ENCODE results near the gene C1QL2.
A peak's percentile ranks its signal among the peaks of the same experiment; 100 is the strongest.

Gene C1QL2

DNA sequence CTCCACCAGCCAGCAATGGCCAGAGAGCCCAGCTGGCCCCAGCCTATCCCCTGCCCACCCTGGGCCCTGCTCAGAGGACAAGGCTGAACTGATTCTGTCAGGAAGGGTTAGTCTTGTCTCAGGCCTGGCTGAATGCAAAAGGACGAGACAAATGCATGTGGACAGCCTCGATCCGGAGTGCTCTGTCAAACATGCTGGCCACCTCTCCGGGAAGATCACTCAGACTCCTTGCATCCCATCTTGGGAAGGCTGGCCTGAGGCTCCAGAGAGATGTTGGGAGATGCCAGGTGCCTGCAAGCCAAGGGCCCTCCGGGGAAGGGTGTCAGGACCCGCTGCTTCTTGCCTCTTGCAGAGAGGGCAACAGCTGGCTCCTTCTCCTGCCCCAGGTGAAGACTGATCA, 20.2 kb upstream of the C1QL2 start:
- DNase-seq, result no peak

DNA sequence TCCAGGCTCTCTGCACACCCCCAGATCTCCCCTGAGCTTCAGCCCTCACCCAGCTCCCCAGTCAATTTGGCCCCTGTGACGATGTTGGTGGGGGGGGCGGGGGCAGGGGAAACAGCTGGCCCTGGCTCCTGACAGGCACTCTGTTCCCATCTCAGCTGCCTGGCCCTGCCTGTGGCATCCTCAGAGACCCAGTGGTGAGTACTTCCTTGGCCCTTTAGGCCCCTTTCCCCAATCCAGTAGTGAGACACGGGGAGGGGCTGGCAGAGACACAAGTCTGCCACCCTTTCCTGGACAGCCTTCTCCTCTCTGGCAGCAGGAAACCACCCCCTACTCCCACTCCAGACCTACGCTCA, 19.3 kb upstream of the C1QL2 start:
- DNase-seq, result no peak

DNA sequence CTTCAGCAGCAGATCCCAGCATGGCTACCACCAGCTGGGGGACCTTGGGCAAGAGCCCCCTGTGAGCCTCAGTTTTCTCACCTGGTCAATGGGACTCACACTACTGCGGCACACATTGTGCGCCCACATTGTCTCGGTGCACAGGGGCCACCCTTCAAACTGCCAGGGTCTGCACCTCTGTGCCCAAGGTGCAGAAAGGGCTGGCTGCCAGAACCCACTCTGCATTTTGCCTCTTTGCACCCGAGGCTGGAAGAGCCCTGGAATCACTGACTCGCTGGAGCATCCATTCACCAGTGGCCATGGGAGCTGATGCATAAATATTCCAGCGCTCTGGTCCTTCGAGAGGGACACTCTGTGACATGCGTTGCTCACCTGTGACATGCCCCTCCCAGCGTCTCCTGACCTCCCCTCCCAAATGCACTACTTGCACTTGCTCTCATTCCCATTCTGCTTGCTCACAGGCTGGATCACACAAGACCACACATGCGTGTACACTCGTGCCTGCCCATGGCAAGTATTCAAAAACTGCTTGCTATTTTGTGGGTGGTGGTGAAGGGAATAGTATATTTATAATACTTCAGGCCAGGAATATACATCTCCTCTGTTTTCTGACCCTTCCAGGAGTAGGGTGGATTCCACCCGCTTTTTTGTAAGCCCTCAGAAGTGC, 18.8 kb upstream of the C1QL2 start:
- DNase-seq, result no peak

DNA sequence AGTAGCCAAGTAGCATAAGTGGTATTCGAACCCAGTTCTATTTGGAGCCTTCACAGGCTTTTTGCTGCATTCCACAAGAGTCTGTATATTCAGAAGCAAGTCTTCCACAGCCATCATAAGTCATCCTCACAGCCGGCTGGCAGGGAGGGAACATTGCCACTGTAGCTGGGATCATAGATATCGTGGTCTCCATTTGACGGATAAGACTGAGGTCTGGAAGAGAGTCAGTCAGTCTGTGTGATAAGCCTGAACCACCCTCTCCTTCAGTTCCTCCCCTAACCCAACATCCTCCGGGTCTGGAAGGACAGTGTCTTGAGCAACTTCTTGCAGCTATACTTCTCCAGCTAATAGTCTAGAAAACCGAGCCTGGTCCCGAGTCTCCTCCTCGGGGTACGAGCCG, 17.0 kb upstream of the C1QL2 start:
- no peak for DNase-seq

DNA sequence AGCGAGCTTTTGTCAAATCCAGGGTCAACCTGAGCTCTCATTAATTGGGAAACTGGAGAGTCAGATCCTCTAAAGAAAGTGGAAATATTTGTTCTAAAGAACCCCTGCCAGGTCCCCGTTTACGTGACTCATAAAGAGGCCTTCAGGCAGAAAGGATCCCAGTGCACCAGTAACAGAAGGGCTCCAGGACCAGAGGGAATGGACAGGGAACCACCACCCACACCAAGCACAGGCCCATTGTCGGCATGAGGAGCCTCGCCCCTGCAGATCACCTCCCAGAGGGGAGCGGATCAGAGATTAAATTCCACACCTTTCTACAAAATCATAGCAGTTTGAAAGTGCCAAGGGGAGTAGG, 16.4 kb upstream of the C1QL2 start:
- DNase-seq, result no peak

DNA sequence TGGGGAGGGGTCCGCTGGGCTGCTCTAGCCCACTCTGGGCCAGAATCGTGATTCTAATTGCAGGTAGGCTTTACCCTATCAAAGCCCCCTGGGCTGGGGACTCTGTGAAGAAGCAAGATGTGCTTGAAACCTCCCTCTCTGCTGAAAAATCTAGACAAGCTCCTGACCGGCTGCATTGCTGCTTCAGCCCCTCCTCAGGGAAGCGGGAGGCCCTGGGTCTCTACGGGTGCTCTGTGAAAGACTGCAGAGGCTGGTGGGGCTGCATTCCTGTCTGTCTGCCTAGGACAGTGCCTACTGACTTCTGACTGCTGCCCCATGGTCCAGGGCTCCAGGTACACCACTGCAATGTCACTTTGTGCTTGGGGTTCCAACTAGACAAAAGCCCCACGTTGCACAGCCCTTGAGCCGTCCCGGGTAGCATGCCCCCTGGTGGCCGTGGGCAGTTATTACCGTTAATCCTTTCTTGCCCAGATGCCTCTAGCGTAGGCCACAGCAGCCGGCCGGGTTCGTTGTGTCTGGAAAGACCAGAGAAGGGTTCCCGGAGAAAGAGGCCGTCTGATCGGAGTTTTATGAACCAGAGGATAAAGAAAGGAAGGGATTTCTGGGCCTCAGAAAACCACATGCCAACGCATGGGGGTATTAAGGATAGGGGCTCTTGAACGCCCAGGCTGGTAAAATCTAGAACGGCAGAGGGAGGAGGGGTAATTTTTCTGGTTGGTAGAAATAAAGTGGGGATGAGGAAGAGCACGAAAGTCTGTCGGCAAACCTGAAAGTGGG, 15.9 kb upstream of the C1QL2 start:
- DNase-seq, result peak; percentile 55 to 68

DNA sequence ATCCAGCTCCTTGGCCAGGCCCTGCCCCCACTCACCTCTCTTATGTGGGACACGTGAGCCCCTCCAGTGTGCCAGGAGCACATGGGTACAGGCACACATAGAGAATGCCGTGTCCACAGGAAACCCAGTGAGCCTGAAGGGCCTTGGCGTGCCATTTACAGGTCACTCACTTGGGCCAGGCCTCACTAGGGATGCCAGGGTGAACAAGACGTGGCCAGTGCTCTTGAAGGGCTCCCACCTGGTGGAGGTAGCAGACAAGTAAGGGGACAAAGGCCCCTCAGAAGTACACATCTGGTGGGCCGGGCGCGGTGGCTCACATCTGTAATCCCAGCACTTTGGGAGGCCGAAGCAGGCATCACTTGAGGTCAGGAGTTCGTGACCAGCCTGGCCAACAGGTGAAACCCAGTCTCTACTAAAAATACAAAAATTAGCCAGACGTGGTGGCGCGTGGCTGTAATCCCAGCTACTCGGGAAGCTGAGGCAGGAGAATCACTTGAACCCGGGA, 15.1 kb upstream of the C1QL2 start:
- DNase-seq, result no peak

DNA sequence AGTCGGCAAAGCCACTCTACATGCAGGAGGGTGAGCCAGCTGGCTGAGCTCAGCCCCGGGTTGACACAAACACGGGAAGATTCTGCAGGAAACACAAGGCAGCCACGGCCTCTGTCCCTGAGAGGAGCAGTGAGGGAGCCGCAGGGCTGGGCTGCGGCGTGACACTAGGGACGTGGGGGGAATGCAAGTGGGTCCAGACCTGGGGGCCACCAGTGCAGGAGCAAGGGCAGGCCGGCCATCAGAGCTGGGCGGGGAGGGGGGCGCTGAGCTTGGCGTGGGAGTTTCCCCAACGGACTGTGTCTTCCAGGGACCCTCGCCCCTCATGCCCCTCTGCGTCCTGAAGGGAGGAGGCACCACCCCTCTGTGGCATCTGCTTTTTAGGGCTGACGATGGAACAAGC, 12.0 kb upstream of the C1QL2 start:
- DNase-seq, result no peak

DNA sequence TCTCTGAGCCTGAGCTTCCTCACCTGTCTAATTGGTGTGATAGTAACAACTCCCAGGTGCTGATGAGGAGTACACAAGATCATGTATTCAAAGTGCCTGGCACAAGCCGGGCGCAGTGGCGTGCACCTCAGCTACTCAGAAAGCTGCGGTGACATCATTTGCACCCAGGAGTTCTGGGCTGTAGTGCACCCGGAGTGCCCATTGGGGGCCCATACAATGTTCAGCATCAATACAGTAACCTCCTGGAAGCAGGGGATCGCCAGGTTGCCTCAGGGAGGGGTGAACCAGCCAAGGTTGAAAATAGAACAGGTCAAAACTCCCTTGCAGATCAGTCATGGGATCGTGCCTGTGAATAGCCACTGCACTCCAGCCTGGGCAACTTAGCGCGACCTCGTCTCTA, 11.2 kb upstream of the C1QL2 start:
- no peak for DNase-seq

DNA sequence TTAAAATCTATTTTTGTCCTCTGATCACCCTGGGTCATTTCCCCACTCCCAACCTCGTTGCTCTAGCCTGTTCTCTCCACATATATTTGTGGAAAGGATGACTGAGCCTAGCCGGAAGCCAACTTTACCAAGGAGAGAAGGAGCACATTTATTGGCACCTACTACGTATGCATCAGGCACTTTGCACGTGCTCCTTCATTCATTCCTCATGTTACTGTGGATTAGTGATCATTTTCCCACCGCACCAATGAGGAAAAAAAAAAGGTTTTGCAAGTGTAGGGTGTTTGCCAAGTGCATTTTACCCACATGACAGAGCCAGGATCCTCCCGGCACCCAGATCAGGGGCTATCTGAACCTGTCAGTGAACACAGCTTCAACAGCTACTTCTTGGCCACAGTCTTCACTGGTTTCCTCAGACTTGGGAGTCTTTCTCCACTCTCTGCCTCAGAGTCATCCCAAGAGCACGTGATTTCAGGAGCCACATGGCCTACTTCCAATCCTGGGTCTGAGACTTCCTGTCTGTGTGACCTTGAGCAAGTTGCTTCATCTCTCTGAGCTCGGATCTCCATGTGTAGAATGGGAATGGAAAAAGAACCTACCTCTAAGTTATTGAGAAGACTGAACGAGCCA, 1.9 kb upstream of the C1QL2 start:
- no peak for DNase-seq

DNA sequence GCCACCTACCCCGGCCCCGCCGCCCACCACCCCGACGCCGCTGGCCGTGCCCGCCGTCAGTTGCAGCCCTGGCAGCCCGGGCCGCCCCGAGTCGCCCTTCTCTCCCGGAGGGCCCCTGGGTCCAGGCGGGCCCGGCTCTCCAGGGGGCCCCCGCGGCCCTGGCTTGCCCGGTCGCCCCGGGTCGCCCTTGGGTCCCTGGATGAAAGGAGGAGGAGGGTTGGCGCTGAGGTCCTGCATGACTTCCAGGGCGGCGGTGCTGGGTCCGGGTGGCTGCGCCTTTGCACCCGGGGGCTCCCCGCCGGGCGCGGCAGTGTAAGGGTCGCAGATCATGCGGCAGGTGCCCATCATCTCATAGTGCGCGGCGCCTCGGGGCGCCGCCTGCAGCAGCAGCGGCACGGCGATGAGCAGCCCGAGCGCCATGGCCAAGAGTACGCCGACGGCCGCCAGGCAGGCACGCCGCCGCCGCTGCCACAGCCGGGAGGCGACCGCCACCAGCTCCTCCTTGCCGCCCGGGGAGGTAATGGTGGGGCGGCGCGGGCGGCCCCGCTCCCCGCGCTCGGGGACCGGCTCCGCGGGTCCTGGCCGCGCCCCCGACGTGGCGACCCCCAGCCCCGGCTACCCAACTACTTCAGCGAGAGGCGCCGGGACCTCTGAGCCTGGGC, 570 bp downstream of the C1QL2 start:
- no peak for DNase-seq

DNA sequence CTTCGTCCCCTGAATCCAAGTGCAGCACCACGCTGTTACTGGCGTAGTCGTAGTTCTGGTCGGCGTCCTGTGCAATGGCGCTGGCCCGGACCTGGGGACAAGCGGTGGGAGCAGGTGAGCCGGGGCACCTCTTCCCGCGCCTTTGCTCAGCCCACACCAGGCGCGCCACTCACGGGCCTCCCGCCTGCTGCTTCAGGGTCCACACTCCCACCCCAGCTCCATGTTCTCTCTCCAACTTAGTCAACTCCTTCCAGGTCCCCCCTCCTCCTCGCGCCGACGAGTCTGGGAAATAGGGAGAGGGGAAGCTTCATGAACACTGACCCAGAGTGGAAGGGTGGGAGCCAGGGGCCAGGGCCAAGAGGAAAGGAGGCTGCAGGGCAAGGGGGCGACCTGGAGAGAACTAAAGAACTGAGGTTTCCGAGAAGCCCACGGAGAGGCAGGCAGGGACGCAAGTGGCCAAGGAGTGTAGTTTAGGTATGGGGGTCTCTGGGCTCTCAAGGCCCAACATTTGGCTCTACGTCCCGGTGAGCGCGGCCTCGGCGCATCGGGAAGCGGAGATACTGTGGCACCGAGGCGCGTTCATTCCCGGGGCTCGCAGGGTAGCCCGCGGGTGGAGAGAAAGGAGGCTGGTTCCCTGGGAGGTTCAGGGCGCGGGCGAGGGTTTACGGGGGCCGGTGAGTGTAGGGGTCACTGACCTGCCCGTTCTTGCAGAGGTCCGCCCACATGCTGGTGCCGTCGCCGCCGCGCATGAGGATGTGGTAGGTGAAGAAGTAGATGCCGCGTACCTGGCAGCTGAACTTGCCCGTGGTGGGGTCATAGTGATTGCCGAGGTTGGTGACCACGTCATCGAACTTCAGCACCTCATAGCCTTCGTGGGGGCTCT, 1.4 kb downstream of the C1QL2 start:
- DNase-seq, result no peak

DNA sequence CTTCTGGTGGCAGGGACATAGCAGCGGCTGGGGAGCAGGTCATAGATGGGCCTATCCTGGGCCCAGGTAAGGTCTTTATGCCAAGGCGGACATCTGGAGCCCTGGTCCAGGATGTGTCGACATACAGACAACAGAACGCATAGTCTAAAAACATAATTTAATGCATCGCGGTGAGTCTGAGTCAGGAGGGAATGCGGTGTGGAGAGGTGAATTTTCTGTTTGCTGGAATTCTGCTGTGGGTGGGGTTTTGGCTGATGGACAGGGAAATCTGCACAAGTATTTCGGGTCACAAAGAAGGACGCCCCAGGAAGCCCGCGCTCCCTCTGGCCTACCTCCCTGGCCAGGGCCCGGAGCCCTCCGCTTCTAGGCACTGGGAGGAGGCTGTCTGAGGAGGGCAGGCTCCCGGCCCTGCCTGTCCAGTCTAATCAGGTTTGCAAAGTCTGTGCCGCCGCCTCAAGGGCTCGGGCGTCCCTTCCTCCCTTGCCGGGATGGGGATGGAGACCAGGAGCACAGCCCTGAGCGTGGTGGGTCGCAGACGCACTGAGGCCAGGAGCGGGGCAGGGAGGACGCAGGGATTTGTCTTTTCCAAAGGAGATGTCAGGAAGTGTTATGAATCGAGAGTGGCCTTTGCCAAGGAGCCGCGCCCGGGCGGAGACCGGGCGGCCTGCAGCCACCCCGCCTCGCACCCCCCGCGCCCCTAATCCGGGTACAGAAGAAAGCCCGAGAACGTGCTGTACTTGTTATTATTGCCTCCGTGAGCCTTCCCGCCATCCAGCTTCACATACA, 2.3 kb downstream of the C1QL2 start:
- no peak for DNase-seq

DNA sequence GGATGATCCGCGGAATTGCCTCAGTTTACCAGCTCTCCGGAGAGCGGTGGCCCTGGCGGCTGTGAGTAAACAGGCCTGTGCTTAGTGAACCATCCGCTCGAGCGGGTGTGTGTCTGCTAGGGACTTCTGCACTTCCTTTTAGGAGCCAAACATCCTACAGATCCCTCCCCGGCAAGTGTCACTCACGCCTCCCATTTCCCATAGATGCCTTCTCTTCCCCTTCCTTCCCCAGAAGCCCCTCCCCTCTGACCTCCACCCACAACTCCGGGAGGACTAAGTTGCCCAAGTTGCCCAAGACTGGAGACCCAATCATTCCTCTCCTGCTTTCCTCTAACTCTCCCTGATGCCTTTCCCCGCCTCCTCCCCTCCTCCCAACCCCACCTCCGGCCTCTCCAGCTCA, 2.9 kb downstream of the C1QL2 start:
- DNase-seq, result no peak

DNA sequence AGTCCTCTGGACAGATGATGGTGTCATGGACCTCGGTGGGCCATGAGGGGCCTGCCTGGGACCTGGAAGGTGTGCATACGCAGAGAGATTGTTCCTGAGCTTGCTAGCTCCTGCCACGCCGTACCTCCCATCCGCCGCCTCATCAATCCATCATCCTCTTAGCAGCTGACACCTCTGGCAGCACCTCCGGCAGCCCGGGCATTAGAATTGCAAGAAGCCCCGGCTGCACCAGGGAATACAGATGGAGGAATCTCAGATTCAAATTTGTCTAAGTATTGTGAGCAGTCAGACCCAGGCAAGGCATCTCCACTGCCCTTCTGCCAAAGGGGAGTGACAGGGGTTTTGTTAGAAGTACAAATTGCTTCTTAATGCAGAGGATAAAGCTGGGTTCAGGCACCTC, 4.5 kb downstream of the C1QL2 start:
- DNase-seq, result no peak

DNA sequence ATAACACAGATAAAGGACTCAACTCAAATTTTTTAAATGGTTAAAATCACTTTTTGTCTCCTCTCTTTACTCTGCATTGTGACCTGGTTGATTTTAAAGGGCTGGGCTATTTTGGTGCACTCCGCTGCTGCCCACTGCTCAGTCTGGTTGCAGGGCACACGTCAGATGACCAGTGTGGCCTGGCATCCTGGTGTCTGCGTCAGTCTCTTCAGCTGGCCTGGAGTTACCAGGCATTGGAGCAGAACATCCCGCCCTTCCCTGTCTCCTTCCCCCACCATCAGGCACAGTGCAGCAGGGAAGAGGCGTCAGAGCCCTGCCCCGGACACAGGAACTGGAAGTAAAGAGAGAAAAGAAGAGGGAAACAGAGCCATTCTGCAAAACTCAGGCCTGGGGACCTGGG, 8.9 kb downstream of the C1QL2 start:
- DNase-seq, result no peak

DNA sequence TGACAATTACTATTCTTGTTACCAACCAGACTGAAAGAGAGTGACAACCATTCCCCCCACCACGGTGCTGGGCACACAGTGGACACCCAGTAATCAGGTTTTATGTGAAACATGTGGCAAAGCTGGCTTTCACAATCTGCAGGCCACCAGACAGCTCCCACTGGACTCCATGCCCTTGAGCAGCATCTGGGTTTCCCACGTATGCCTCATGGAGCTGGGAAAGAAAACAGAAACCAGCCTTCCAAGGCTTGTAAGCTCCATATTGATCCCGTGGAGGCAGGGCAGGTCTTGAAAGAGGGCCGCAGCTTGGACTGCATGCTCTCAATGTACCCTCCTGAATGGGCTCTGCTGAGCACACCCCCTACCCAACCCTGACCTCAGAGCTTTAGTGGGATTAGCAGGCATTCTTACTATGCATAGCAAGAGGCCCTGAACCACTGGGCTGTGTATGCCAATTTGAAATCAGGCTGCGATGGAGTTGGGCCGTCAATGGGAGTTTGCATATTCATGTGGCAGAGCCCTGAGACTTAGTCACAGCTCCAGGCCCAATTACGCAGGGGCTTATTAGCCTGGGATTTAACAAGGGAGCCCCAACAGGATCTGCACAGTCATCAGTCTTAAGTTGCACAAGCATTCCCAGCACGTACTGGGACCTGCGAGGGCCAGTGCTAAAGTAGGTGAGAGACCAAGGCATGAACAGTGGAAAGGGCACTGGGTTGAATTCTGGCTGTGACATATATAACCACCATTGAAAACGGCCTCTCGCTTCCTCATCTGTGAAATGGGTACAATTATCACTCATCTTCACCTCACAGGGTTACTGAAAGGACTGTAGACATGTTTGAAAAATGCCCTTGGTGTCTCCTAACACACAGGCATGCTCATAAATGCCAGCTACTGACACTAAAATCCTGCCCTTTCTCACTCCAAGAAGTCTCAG, 10.5 kb downstream of the C1QL2 start:
- DNase-seq, result no peak

DNA sequence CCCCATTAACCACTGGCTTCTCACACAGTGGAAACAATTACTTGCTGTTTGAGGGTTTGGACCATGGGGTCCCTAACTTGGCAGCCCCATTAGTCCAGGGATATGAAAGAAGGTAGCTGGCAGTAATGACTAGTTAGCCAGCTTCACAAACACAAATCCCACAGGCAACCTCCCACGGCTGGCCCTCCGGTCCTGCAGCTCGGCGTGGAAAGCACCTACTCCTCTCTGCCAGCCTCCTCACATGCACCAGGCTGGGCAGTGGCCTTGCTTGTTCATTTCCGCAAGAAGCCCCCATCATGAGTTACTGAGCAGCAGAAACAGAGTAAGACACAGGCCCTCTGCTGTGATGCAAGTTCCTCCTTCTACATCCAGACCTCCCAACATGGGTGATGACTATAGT, 13.7 kb downstream of the C1QL2 start:
- DNase-seq, result no peak

DNA sequence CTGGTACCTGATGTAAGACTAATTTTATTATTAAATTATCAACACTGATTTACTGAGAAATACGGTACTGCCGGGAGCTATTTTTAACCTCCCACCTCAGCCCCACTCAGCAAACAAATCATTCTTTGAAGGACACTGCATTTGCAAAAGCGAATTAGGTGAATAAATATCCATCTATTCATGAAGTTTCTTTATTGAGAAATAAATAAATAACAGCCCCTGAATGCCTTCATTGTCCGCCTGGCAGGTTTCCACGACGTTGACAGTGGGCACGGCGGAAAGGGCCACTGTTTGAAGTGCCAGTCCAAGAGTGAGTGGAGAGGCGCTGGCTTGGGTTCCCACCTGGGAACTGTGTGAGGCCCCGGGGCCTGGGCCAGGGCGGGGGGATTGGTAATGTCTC, 15.7 kb downstream of the C1QL2 start:
- no peak for DNase-seq

DNA sequence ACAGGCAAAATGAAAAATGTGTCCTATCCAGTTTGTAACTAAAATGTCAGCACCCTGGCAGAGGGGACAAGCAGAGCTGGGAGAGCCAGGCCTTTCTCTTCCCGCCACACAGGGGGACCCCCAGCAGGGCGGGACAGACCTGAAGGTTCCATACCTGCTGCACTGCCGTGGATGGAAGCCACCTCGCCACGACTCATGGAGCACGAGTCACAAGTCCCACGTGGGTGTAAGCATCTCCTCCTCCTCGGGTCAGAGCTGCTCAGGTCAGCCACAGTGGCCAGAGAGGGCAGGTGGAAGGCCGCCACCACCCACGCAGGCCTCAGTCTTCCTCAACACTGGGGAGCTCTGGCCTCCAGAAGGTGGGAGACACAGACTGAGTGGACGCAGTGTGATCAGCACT, 21.0 kb downstream of the C1QL2 start:
- no peak for DNase-seq

DNA sequence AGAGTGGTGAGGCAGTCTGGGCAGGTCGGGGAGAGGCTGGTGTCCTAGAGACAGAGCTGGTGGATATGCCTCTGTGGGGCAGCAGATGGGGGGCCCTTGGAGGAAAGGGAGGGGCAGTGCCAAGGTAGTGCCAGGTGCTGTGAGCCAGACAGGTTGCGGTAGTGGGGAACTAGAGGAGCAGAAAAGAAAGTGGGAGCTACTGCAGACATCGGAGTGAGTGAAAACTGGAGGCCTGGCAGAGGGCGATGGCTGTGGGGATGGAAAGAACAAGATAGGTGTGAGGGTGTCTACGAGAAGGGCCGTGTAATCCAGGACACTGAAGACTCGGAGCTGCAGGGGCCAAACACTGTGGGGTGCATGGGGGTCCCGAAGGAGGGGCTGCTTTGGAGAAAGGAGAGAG, 21.7 kb downstream of the C1QL2 start:
- DNase-seq, result no peak

Measured in SHP77 (cell line).